Spleen (tissue), 7 donors: ENCODE results near the gene TMC5.
"Not testable (repeated sequence)": the region's sequence is repeated elsewhere in the genome, so short reads cannot be mapped to it uniquely, and the experiment has no call there.

Experiments used
- POLR2A ChIP-seq, 3 donors: fragments of 450-650 bp; IDR thresholded peaks; one replicate each; pipeline ENCODE4 v1.5.1; 2017; ENCODE audit warnings: antibody characterized with exemption in 3 of 3, mild to moderate bottlenecking in 1 of 3
- POLR2AphosphoS5 ChIP-seq, 3 donors: sonication (generic); formaldehyde crosslinking; IDR thresholded peaks; one replicate each; pipeline ENCODE4 v1.5.1; 2017; ENCODE audit warnings: antibody characterized with exemption in 3 of 3
- TF ChIP-seq, protein P1 (sequence below), 11 experiments: fragments of 200-600 bp in 7 of 11; fragments of 450-650 bp in 4 of 11; sonication (generic) in 4 of 11; IDR thresholded peaks in 8 of 11; conservative IDR thresholded peaks in 3 of 11; 1 replicate in 7 of 11; 2 replicates in 4 of 11; pipeline versions ENCODE4 v1.4.0 to v1.8.0; 2016 to 2021; ENCODE audit warnings: antibody characterized with exemption in 11 of 11, inconsistent platforms in 4 of 11, mild to moderate bottlenecking in 1 of 11
- donor health status: DM: no; HTN: no; CAD: no; lungs with moderate emphysema.
- donor health status: DM: no; HTN: no; CAD: no.
- donor health status: DM: no; HTN: no; CAD: no.

- TF ChIP-seq, protein P1, sequence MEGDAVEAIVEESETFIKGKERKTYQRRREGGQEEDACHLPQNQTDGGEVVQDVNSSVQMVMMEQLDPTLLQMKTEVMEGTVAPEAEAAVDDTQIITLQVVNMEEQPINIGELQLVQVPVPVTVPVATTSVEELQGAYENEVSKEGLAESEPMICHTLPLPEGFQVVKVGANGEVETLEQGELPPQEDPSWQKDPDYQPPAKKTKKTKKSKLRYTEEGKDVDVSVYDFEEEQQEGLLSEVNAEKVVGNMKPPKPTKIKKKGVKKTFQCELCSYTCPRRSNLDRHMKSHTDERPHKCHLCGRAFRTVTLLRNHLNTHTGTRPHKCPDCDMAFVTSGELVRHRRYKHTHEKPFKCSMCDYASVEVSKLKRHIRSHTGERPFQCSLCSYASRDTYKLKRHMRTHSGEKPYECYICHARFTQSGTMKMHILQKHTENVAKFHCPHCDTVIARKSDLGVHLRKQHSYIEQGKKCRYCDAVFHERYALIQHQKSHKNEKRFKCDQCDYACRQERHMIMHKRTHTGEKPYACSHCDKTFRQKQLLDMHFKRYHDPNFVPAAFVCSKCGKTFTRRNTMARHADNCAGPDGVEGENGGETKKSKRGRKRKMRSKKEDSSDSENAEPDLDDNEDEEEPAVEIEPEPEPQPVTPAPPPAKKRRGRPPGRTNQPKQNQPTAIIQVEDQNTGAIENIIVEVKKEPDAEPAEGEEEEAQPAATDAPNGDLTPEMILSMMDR (IDR thresholded peaks at IDR 0.05 in 8 of 11, conservative IDR thresholded peaks at IDR 0.05 in 3 of 11), result not testable (repeated sequence)
- not testable (repeated sequence) for TF ChIP-seq POLR2A, POLR2AphosphoS5 (IDR thresholded peaks at IDR 0.05)
Observed at GRCh38 chr16:19395646-19396267, 21.9 kb upstream of the TMC5 start.
